Gastrocnemius medialis (tissue), 4 donors: ENCODE data around the gene S100PBP. TPM values are rescaled to one million over a fixed set of nuclear protein-coding genes. Genes with fewer than 3 reads are reported as not detected.

ENCODE experiments used
- ATAC-seq, 2 donors: fragments of 150-250 bp; one replicate each; pipeline ENCODE4 v1.9.1; 2016
- DNase-seq, 2 donors: peaks; one replicate each; pipeline ENCODE4 v3.0.0-alpha.2; 2019
- H3K27ac ChIP-seq, 4 donors: fragments of 200-600 bp; sonication (generic); 1 replicate in 1 of 4; 2 replicates in 3 of 4; pipeline ENCODE4 v1.5.1; 2016 to 2018; ENCODE audit warnings: mild to moderate bottlenecking in 2 of 4, moderate library complexity in 1 of 4
- H3K27me3 ChIP-seq, 3 donors: fragments of 200-600 bp; sonication (generic) in 2 of 3; 1 replicate in 1 of 3; 2 replicates in 2 of 3; pipeline versions ENCODE4 v1.5.1 to v1.6.0; 2016 to 2019; ENCODE audit warnings: mild to moderate bottlenecking in 1 of 3, moderate library complexity in 1 of 3
- H3K36me3 ChIP-seq, 2 donors: fragments of 200-600 bp; sonication (generic) in 1 of 2; one replicate each; pipeline ENCODE4 v1.5.1; 2017 to 2018
- H3K4me1 ChIP-seq, 2 donors: fragments of 200-600 bp; sonication (generic) in 1 of 2; one replicate each; pipeline ENCODE4 v1.5.1; 2016 to 2017; ENCODE audit warnings: mild to moderate bottlenecking in 2 of 2
- H3K4me3 ChIP-seq, 4 donors: fragments of 200-600 bp; sonication (generic) in 3 of 4; 1 replicate in 1 of 4; 2 replicates in 3 of 4; pipeline ENCODE4 v1.5.1; 2016 to 2019; ENCODE audit warnings: mild to moderate bottlenecking in 2 of 4
- H3K9me3 ChIP-seq, 3 donors: fragments of 200-600 bp; sonication (generic) in 2 of 3; 1 replicate in 1 of 3; 2 replicates in 2 of 3; pipeline ENCODE4 v1.5.1; 2016 to 2019
- CTCF ChIP-seq, 5 experiments: fragments of 450-650 bp in 3 of 5; fragments of 200-600 bp in 2 of 5; sonication (generic) in 2 of 5; IDR thresholded peaks in 4 of 5; conservative IDR thresholded peaks in 1 of 5; 1 replicate in 4 of 5; 2 replicates in 1 of 5; pipeline ENCODE4 v1.5.1; 2016 to 2019; ENCODE audit warnings: antibody characterized with exemption in 5 of 5, mild to moderate bottlenecking in 3 of 5, moderate library complexity in 3 of 5
- POLR2A ChIP-seq, 2 donors: fragments of 450-650 bp; IDR thresholded peaks; one replicate each; pipeline ENCODE4 v1.6.1; 2017; ENCODE audit warnings: antibody characterized with exemption in 2 of 2, mild to moderate bottlenecking in 2 of 2, moderate library complexity in 2 of 2
- in situ Hi-C, 4 donors: fragments of 200-750 bp; cut with MboI; loops; one replicate each; pipeline versions ENCODE4 v1.15.0 to v1.8.0; 2017; ENCODE audit warnings: low sequenced_read_pairs in 4 of 4
- intact Hi-C: fragments of 100-400 bp; cut with DNase I; formaldehyde crosslinking; loops from one replicate; pipeline ENCODE4 v1.15.1; 2023; ENCODE audit warnings: low total_unique reads
- total RNA-seq, 4 donors: library from RNA; depleted of rRNA; stranded (reverse); fragments of >200 nt; gene quantifications; one replicate each; pipeline versions ENCODE4 v1.1.0 to v1.2.3, GENCODE V29; 2016

Gene S100PBP
- total RNA-seq, 4 donors from 2014 or later = 4.9 to 11.5 (median 9.9) TPM

GRCh38 chr1:32863881-32864245 is 46.4 kb downstream of the S100PBP start:
- DNase-seq (no peak), ATAC-seq (no peak)
- TF ChIP-seq POLR2A (IDR thresholded peaks at IDR 0.05) (no peak), CTCF (IDR thresholded peaks at IDR 0.05 in 4 of 5, conservative IDR thresholded peaks at IDR 0.05 in 1 of 5) (no peak)
- H3K4me1 ChIP-seq = peaks cover 32 to 68% of the 10 kb centered on the region in 2 donors
- H3K36me3 ChIP-seq = no peaks in the 10 kb centered on the region
- intact Hi-C loops (no loop called here), in situ Hi-C loops (no loop called here)
- no peaks in the 10 kb centered on the region for H3K27me3 ChIP-seq
- peak overlapping the region; percentile 49 to 72 (median 66) for H3K27ac ChIP-seq
- no peaks in the 10 kb centered on the region for H3K9me3 ChIP-seq
- H3K4me3 ChIP-seq = no peak overlapping the region

DNA sequence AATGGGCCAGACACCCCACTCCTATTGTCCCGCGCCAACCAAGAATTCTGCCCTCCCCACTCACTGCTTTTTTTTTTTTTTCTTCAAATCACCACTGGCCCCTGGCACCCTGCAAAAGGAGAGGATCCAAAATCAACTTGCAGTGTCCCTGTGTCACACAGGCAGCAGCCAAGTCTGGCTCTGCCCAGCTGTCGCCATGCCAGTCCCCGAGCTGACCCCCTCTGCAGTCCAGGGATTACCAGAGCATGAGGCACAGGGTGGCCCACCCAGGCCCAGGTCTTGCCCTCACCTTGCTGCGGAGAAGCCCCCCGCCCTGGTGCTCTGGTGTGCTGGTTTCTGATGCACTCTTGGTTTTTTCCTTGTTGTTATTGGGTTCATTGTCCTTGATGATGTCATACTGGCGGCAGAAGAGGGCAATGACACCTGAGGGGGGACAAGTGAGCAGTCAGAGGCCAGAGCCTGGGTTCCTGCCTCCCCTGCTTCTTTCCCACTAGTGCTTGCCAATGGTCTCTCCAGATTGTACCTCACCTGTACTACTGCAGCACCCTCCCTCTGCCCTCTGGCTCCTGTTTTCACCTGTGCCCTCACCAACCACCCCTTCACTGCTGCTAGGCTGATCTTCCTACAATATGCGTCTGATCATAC is 47.0 kb downstream of the S100PBP start:
- H3K4me3 ChIP-seq = no peak overlapping the region
- no peaks in the 10 kb centered on the region for H3K36me3 ChIP-seq
- H3K9me3 ChIP-seq = no peaks in the 10 kb centered on the region
- in situ Hi-C loops = no loop called here
- no peaks in the 10 kb centered on the region for H3K27me3 ChIP-seq
- H3K4me1 ChIP-seq = peaks cover 33 to 63% of the 10 kb centered on the region in 2 donors
- DNase-seq (no peak), ATAC-seq (no peak)
- TF ChIP-seq POLR2A (IDR thresholded peaks at IDR 0.05) (no peak), CTCF (IDR thresholded peaks at IDR 0.05 in 4 of 5, conservative IDR thresholded peaks at IDR 0.05 in 1 of 5) (no peak)
- intact Hi-C loops = no loop called here
- peak overlapping the region; percentile 49 to 72 (median 66) for H3K27ac ChIP-seq

GRCh38 chr1:32865639-32866405 is 48.4 kb downstream of the S100PBP start:
- Histone ChIP-seq H3K27me3 (no peaks in the 10 kb centered on the region), H3K27ac (peak overlapping the region; percentile 49 to 72 (median 66)), H3K4me3 (no peak overlapping the region), H3K9me3 (no peaks in the 10 kb centered on the region), H3K36me3 (no peaks in the 10 kb centered on the region), H3K4me1 (peaks cover 35 to 58% of the 10 kb centered on the region in 2 donors)
- intact Hi-C loops = no loop called here
- ATAC-seq = peak in 1 of 2 donors; percentile 18
- in situ Hi-C loops = no loop called here
- no peak for DNase-seq
- no peak for TF ChIP-seq POLR2A (IDR thresholded peaks at IDR 0.05)

DNA sequence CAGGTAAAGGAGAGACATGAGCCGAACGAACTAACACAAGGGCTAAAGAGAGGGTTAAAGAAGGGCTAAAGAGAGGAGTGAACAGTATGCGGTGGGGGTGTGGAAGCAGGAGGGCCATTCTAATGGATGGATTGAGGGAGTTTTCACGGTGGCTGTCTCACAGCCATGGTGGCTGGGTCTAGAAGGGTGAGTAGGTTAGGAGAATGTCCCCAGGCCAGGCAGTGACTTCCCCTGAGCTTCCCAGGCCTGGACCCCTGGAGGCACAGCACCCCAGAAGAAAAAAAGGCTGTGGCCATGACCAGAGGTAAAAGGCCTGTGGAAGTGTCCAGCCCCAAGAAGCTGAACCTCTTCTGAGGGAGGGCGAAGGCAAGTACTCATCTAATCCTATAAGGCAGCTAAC is 49.7 kb downstream of the S100PBP start:
- Histone ChIP-seq H3K4me1 (peaks cover 43 to 45% of the 10 kb centered on the region in 2 donors), H3K27me3 (no peaks in the 10 kb centered on the region), H3K27ac (peak overlapping the region in 1 of 4 donors; percentile 72), H3K36me3 (no peaks in the 10 kb centered on the region), H3K4me3 (no peak overlapping the region), H3K9me3 (no peaks in the 10 kb centered on the region)
- TF ChIP-seq POLR2A (IDR thresholded peaks at IDR 0.05) = no peak
- TF ChIP-seq CTCF (IDR thresholded peaks at IDR 0.05 in 4 of 5, conservative IDR thresholded peaks at IDR 0.05 in 1 of 5) = no peak
- in situ Hi-C loops (no loop called here), intact Hi-C loops (no loop called here)
- ATAC-seq (no peak), DNase-seq (no peak)

DNA sequence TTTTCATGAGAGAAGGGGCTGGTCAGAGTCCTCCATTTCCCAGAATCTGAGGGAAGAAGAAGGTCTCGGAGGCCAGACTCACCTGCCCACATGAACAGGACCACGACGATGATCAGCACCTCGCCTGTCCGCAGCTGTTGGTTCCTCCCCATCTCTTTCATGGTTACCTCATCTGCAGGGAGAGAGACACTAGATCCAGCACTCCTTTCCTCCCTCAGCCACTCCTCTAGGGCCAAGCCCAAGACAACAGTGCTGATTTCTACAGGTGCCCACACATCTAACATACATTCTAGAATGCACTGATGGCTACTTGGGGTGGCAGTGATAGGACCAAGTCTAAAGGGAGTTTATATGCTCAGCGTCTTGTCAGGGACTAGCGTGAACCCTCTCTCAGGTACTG is 50.2 kb downstream of the S100PBP start:
- H3K36me3 ChIP-seq = no peaks in the 10 kb centered on the region
- no peak overlapping the region for H3K4me3 ChIP-seq
- in situ Hi-C loops (no loop called here), intact Hi-C loops (no loop called here)
- no peak overlapping the region for H3K27ac ChIP-seq
- ATAC-seq = no peak
- H3K9me3 ChIP-seq = no peaks in the 10 kb centered on the region
- H3K27me3 ChIP-seq = no peaks in the 10 kb centered on the region
- peaks cover 41 to 48% of the 10 kb centered on the region in 2 donors for H3K4me1 ChIP-seq
- DNase-seq = no peak
- TF ChIP-seq POLR2A (IDR thresholded peaks at IDR 0.05) = no peak
- TF ChIP-seq CTCF (IDR thresholded peaks at IDR 0.05 in 4 of 5, conservative IDR thresholded peaks at IDR 0.05 in 1 of 5) = no peak
